Lower leg skin (tissue), 4 donors: ENCODE results near the gene ITGA7. TPM values are rescaled to one million over a fixed set of nuclear protein-coding genes. Genes with fewer than 3 reads are reported as not detected.

Source experiments
- DNase-seq, 2 donors: peaks; one replicate each; pipeline ENCODE4 v3.0.0-alpha.2; 2019; ENCODE audit warnings: low spot score in 2 of 2
- H3K4me3 ChIP-seq: fragments of 200-600 bp; sonication (generic); 2 replicates; pipeline ENCODE4 v1.5.1; 2017; ENCODE audit warnings: mild to moderate bottlenecking, low read depth; ENCODE audit not compliant: poor library complexity, severe bottlenecking
- POLR2A ChIP-seq, 2 donors: fragments of 450-650 bp; IDR thresholded peaks; one replicate each; pipeline ENCODE4 v1.6.1; 2016 to 2017; ENCODE audit warnings: antibody characterized with exemption in 2 of 2, mild to moderate bottlenecking in 1 of 2, moderate library complexity in 1 of 2
- WGBS, 2 donors: methylation state at CpG; one replicate each; pipeline ENCODE4 v1.1.5; 2018; 5-methylcytosine and 5-hydroxymethylcytosine counted together
- intact Hi-C: fragments of 100-400 bp; cut with DNase I; formaldehyde crosslinking; loops from one replicate; pipeline ENCODE4 v1.15.0; 2023; ENCODE audit warnings: low total_unique reads
- total RNA-seq, 4 donors: library from RNA; depleted of rRNA; stranded (reverse); fragments of >200 nt; gene quantifications; one replicate each; pipeline ENCODE4 v1.1.0, GENCODE V29; 2016
- TF ChIP-seq, protein P1 (sequence below), 3 donors: fragments of 450-650 bp; IDR thresholded peaks; one replicate each; pipeline ENCODE4 v1.5.1; 2016; ENCODE audit warnings: antibody characterized with exemption in 3 of 3, mild to moderate bottlenecking in 3 of 3, moderate library complexity in 2 of 3

Gene ITGA7
- total RNA-seq, 4 donors from 2014 or later = 11.0 to 20.9 (median 12.8) TPM

DNA sequence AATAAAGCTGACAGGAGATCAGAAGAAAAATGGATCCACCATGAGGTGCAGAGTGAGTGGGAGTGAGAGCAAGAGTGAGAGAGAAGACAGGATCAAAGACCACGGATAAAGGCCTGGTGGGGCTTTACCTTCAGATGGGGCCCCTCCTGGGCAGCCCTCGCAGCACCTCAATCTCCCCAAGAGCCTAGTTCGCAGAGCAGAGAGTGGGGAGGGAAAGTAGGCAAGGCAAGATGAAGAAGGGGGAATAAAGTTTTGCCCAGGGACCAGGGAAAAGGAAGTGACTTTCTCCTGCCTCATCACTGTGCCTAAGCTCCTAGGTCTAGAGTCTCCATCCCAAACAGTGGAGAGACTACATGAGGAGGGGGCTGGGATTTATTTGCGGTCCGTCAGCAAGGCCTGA lies 60.7 kb downstream of the ITGA7 start:
- intact Hi-C loops = no loop called here
- no peak for TF ChIP-seq POLR2A (IDR thresholded peaks at IDR 0.05)
- TF ChIP-seq, protein P1, sequence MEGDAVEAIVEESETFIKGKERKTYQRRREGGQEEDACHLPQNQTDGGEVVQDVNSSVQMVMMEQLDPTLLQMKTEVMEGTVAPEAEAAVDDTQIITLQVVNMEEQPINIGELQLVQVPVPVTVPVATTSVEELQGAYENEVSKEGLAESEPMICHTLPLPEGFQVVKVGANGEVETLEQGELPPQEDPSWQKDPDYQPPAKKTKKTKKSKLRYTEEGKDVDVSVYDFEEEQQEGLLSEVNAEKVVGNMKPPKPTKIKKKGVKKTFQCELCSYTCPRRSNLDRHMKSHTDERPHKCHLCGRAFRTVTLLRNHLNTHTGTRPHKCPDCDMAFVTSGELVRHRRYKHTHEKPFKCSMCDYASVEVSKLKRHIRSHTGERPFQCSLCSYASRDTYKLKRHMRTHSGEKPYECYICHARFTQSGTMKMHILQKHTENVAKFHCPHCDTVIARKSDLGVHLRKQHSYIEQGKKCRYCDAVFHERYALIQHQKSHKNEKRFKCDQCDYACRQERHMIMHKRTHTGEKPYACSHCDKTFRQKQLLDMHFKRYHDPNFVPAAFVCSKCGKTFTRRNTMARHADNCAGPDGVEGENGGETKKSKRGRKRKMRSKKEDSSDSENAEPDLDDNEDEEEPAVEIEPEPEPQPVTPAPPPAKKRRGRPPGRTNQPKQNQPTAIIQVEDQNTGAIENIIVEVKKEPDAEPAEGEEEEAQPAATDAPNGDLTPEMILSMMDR (IDR thresholded peaks at IDR 0.05) = no peak
- H3K4me3 ChIP-seq = no peak overlapping the region
- peak in 1 of 2 donors; percentile 59 for DNase-seq
- WGBS, 2 donors = 89 to 97% methylated on average over 5 of the region's 5 CpGs

DNA sequence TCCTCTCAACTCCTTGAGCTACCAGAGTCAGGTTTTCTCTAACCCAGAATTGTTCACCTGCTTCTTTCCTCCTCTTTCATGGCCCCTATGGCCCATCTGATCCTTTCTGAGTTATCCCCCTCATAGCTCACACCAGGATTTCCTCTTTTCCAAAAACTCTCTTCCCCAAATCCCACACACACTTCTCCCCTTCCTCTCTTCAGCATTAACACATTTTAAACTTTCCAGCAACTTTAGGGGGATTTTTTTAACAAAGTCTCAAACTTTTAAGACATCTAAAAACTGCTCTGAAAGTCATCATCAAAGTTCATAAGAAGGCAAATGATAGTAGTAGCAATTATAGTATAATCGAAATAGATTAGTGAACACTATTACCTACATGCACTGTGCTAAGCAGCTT lies 63.1 kb downstream of the ITGA7 start:
- H3K4me3 ChIP-seq = no peak overlapping the region
- intact Hi-C loops = no loop called here
- DNase-seq = no peak
- WGBS, 2 donors = 70 to 87% methylated on average over 1 of the region's 1 CpG
- TF ChIP-seq, protein P1 (IDR thresholded peaks at IDR 0.05) = no peak
- TF ChIP-seq POLR2A (IDR thresholded peaks at IDR 0.05) = no peak

DNA sequence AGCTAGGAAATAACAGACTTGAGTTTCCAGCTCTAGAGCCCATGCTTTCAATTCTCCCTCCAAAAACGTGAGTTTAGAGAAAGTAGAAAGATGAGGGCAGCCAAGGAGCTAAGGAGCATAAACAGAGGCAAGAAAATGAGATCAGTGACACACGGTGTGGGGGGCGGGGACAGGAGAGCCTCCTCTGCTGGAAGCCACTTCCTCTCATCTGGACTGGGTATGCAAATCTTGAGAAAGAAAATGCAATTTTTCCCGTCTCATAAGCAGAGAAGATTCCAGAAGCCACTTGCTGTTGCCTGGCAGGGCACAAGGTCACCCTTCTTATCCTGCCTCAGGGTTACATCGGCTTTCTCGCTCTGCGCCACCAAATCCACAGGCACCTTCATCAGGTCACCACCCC lies 65.0 kb downstream of the ITGA7 start:
- DNase-seq = no peak
- H3K4me3 ChIP-seq = no peak overlapping the region
- intact Hi-C loops = no loop called here
- TF ChIP-seq POLR2A (IDR thresholded peaks at IDR 0.05) = no peak
- TF ChIP-seq, protein P1 (IDR thresholded peaks at IDR 0.05) = no peak
- 72 to 73% methylated on average over 7 of the region's 7 CpGs for WGBS, 2 donors

DNA sequence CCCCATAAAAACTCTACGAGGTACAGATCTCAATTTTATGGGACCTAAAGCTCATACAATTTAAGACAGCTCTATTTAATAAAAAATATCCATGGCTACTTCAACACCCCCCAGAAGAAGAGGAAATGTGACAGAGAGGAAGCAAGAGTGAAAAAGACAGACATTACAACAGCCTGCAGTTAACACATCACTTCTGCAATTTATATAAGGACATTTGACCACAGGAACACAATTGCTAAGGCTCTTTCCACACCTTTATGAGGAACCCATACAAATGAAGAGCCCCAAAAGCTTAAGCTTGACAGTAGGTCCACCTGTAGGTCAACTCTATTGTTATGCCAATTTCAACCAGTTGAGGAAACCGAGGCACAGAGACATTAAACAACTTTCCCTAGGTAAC lies 65.4 kb downstream of the ITGA7 start:
- 38 to 69% methylated on average over 2 of the region's 2 CpGs for WGBS, 2 donors
- H3K4me3 ChIP-seq = no peak overlapping the region
- intact Hi-C loops = no loop called here
- TF ChIP-seq POLR2A (IDR thresholded peaks at IDR 0.05) = no peak
- TF ChIP-seq, protein P1 (IDR thresholded peaks at IDR 0.05) = no peak
- DNase-seq = no peak

DNA sequence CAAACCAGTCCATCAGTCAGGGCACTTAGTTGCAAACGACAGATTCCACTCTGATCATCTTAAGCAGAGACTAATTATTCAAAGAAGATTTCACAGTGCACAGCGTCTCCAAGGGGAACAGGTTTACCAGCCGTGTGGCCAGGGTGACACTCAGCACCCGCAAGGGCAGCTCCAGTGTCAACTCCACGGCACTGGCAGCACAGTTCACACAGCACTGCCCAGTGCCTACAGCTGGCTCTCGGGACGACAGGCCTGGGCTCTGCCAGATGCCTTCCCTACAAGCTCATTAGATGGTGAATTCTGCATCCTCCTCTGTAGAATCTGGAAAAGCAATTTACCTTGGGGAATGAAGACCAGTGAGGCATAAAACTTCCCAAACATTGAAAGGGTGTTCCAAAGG lies 66.1 kb downstream of the ITGA7 start:
- no peak overlapping the region for H3K4me3 ChIP-seq
- intact Hi-C loops = no loop called here
- DNase-seq = no peak
- no peak for TF ChIP-seq POLR2A (IDR thresholded peaks at IDR 0.05)
- TF ChIP-seq, protein P1 (IDR thresholded peaks at IDR 0.05) = no peak
- 75% methylated on average over 7 of the region's 7 CpGs for WGBS, 2 donors

DNA sequence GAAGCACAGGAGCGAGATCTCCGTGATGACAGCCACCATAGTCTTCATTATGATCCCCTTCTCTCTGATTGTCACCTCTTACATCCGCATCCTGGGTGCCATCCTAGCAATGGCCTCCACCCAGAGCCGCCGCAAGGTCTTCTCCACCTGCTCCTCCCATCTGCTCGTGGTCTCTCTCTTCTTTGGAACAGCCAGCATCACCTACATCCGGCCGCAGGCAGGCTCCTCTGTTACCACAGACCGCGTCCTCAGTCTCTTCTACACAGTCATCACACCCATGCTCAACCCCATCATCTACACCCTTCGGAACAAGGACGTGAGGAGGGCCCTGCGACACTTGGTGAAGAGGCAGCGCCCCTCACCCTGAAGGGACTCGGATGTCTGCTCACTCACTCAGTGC lies 70.2 kb downstream of the ITGA7 start:
- 92 to 93% methylated on average over 15 of the region's 15 CpGs for WGBS, 2 donors
- intact Hi-C loops = no loop called here
- no peak overlapping the region for H3K4me3 ChIP-seq
- DNase-seq = no peak
- no peak for TF ChIP-seq POLR2A (IDR thresholded peaks at IDR 0.05)
- TF ChIP-seq, protein P1 (IDR thresholded peaks at IDR 0.05) = no peak
